Epithelial cell of prostate (primary cell): ENCODE results near the gene GNAT2.

Experiments used
- DNase-seq: peaks from one replicate; pipeline ENCODE4 v3.0.0-alpha.2; 2011; ENCODE audit warnings: low read depth, low spot score
- H3K27ac ChIP-seq: fragments of 450-650 bp; 2 replicates; pipeline ENCODE4 v1.5.1; 2017; ENCODE audit warnings: mild to moderate bottlenecking

GNAT2 gene

GRCh38 chr1:109615879-109616278 is 3.5 kb downstream of the GNAT2 start:
- no peak overlapping the region for H3K27ac ChIP-seq

GRCh38 chr1:109613361-109614147 is 5.9 kb downstream of the GNAT2 start:
- no peak for DNase-seq
- no peak overlapping the region for H3K27ac ChIP-seq

More at GRCh38 chr1:109615879-109616278, 3.5 kb downstream of the GNAT2 start:
- no peak for DNase-seq

- DNase-seq = no peak
- no peak overlapping the region for H3K27ac ChIP-seq
Measured at GRCh38 chr1:109611308-109611990, 8.0 kb downstream of the GNAT2 start.

- no peak overlapping the region for H3K27ac ChIP-seq
- DNase-seq = no peak
Measured at GRCh38 chr1:109610609-109611307, 8.7 kb downstream of the GNAT2 start.

GRCh38 chr1:109609881-109610280 is 9.5 kb downstream of the GNAT2 start:
- DNase-seq = no peak
- no peak overlapping the region for H3K27ac ChIP-seq

GRCh38 chr1:109605381-109605780 is 14.0 kb downstream of the GNAT2 start:
- no peak for DNase-seq
- no peak overlapping the region for H3K27ac ChIP-seq

GRCh38 chr1:109603229-109603628 is 16.2 kb downstream of the GNAT2 start:
- DNase-seq = no peak
- no peak overlapping the region for H3K27ac ChIP-seq

- H3K27ac ChIP-seq = no peak overlapping the region
- DNase-seq = no peak
Measured at GRCh38 chr1:109598655-109599054, 20.8 kb downstream of the GNAT2 start.

GRCh38 chr1:109598156-109598555 is 21.3 kb downstream of the GNAT2 start:
- DNase-seq = no peak
- no peak overlapping the region for H3K27ac ChIP-seq

GRCh38 chr1:109595531-109595930 is 23.9 kb downstream of the GNAT2 start:
- peak; percentile 8 for DNase-seq
- peak overlapping the region; percentile 82 for H3K27ac ChIP-seq

GRCh38 chr1:109592916-109593315 is 26.5 kb downstream of the GNAT2 start:
- DNase-seq = no peak
- H3K27ac ChIP-seq = no peak overlapping the region

GRCh38 chr1:109589679-109590078 is 29.7 kb downstream of the GNAT2 start:
- no peak for DNase-seq
- H3K27ac ChIP-seq = no peak overlapping the region

- H3K27ac ChIP-seq = no peak overlapping the region
- no peak for DNase-seq
Measured at GRCh38 chr1:109589177-109589576, 30.2 kb downstream of the GNAT2 start.

GRCh38 chr1:109586055-109586454 is 33.4 kb downstream of the GNAT2 start:
- no peak overlapping the region for H3K27ac ChIP-seq
- no peak for DNase-seq

- H3K27ac ChIP-seq = no peak overlapping the region
- no peak for DNase-seq
Measured at GRCh38 chr1:109584766-109585165, 34.6 kb downstream of the GNAT2 start.

GRCh38 chr1:109582021-109582420 is 37.4 kb downstream of the GNAT2 start:
- no peak for DNase-seq
- H3K27ac ChIP-seq = no peak overlapping the region

- DNase-seq = no peak
- H3K27ac ChIP-seq = no peak overlapping the region
Measured at GRCh38 chr1:109579491-109579890, 39.9 kb downstream of the GNAT2 start.

- no peak overlapping the region for H3K27ac ChIP-seq
- DNase-seq = no peak
Measured at GRCh38 chr1:109578947-109579443, 40.4 kb downstream of the GNAT2 start.

GRCh38 chr1:109573785-109574184 is 45.6 kb downstream of the GNAT2 start:
- no peak for DNase-seq
- H3K27ac ChIP-seq = no peak overlapping the region

- peak overlapping the region; percentile 62 for H3K27ac ChIP-seq
- DNase-seq = peak; percentile 53
Measured at GRCh38 chr1:109570414-109570813, 49.0 kb downstream of the GNAT2 start.

GRCh38 chr1:109569323-109569722 is 50.1 kb downstream of the GNAT2 start:
- no peak for DNase-seq
- H3K27ac ChIP-seq = peak overlapping the region; percentile 62
